Transverse colon (tissue), 4 donors: ENCODE results near the gene HAND2. TPM values are rescaled to one million over a fixed set of nuclear protein-coding genes. Genes with fewer than 3 reads are reported as not detected.

Experiments used
- DNase-seq: peaks from one replicate; pipeline ENCODE4 v3.0.0-alpha.2; 2019
- H3K27ac ChIP-seq, 4 donors: fragments of 200-600 bp; sonication (generic); 2 replicates each; pipeline ENCODE4 v1.5.1; 2016 to 2018; ENCODE audit warnings: inconsistent platforms in 4 of 4
- H3K27me3 ChIP-seq: fragments of 200-600 bp; sonication (generic); 2 replicates; pipeline ENCODE4 v1.5.1; 2017; ENCODE audit warnings: inconsistent platforms
- H3K36me3 ChIP-seq, 4 donors: fragments of 200-600 bp; sonication (generic); 2 replicates each; pipeline ENCODE4 v1.5.1; 2017 to 2019; ENCODE audit warnings: inconsistent platforms in 4 of 4
- H3K4me1 ChIP-seq, 4 donors: fragments of 200-600 bp; sonication (generic); 2 replicates each; pipeline ENCODE4 v1.5.1; 2017 to 2020; ENCODE audit warnings: inconsistent platforms in 4 of 4
- H3K4me3 ChIP-seq, 4 donors: fragments of 200-600 bp; sonication (generic); 1 replicate in 1 of 4; 2 replicates in 3 of 4; pipeline versions ENCODE4 v1.5.1 to v1.6.1; 2017 to 2019; ENCODE audit warnings: inconsistent platforms in 4 of 4
- H3K9me3 ChIP-seq, 2 donors: fragments of 200-600 bp; sonication (generic); 2 replicates each; pipeline ENCODE4 v1.5.1; 2017 to 2019; ENCODE audit warnings: inconsistent platforms in 2 of 2
- EP300 ChIP-seq: sonication (generic); formaldehyde crosslinking; IDR thresholded peaks from one replicate; pipeline ENCODE4 v1.6.1; 2017; ENCODE audit warnings: antibody characterized with exemption, low read depth
- POLR2A ChIP-seq: fragments of 450-650 bp; IDR thresholded peaks from one replicate; pipeline ENCODE4 v1.6.1; 2016; ENCODE audit warnings: antibody characterized with exemption, mild to moderate bottlenecking, moderate library complexity
- POLR2AphosphoS5 ChIP-seq, 3 donors: sonication (generic); formaldehyde crosslinking; IDR thresholded peaks; one replicate each; pipeline ENCODE4 v1.6.1; 2016; ENCODE audit warnings: antibody characterized with exemption in 3 of 3
- WGBS, 2 donors: methylation state at CpG; one replicate each; pipeline ENCODE4 v1.1.5; 2018; ENCODE audit warnings: low coverage in 1 of 2; 5-methylcytosine and 5-hydroxymethylcytosine counted together
- in situ Hi-C, 4 donors: fragments of 200-750 bp; cut with MboI; loops; one replicate each; pipeline versions ENCODE4 v1.15.0 to v1.15.1; 2017; ENCODE audit warnings: low sequenced_read_pairs in 3 of 4, low pct_ligation_motif_present in 1 of 4, low pct_unique_long_range_greater_than_20kb in 1 of 4
- intact Hi-C: fragments of 100-400 bp; cut with DNase I; formaldehyde crosslinking; loops from one replicate; pipeline ENCODE4 v1.15.1; 2023; ENCODE audit warnings: low total_unique reads
- total RNA-seq, 4 donors: library from RNA; depleted of rRNA; stranded (reverse); fragments of >200 nt; gene quantifications; one replicate each; pipeline ENCODE4 v1.1.0, GENCODE V29; 2016
- TF ChIP-seq, protein P1 (sequence below), 5 experiments: fragments of 200-600 bp in 3 of 5; fragments of 450-650 bp in 2 of 5; sonication (generic) in 3 of 5; IDR thresholded peaks; 1 replicate in 2 of 5; 2 replicates in 3 of 5; pipeline ENCODE4 v1.5.1; 2016 to 2017; ENCODE audit warnings: antibody characterized with exemption in 5 of 5, inconsistent platforms in 3 of 5, mild to moderate bottlenecking in 2 of 5, moderate library complexity in 1 of 5

Gene HAND2
- total RNA-seq, 4 donors from 2014 or later, result 24.6 to 87.6 (median 40.9) TPM

DNA sequence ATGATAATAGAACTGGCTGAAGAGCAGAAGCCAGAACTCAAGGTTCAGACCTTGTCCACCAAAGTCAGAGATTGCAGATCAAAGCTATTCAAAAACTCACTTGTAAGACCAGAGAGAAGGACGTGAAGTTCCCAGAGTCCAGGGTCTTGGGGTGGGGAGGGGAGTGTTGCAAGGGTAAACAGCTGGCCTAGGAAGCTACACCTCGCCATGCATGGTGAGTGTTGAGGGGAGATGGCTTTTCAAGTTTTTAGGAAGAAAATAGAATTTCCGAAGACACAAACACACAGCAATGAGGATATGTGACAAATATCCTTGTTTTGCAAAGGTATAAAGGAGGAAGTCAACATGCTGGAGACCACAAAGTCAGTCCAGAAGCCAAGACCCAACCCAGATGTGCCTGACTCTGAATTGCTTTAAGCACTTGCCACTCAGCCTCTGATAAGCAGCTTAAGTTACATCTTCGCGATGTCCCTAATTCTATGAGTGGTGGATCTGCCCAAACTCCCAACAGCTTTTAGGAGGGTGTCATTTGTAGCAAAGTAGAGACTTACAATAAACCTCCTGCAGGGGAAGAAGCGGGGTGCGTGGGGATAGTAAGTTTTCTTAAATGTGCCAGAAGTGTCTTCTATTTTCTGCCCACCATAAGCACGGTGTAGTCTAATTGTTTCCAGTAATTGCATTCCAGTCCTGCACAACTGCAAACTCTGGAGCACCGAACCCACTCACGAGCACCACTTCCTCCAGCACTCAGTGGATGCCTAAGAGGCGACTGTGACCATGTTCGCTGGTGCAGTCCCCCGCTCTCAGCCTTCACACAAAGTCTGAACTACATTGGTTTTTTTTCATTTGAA, 26.5 kb downstream of the HAND2 start:
- Histone ChIP-seq H3K4me3 (no peak overlapping the region), H3K4me1 (peaks cover 1 to 14% (median 3%) of the 10 kb centered on the region in 4 donors), H3K27ac (no peak overlapping the region), H3K9me3 (no peaks in the 10 kb centered on the region), H3K36me3 (no peaks in the 10 kb centered on the region), H3K27me3 (peaks cover 86% of the 10 kb centered on the region)
- TF ChIP-seq, protein P1, sequence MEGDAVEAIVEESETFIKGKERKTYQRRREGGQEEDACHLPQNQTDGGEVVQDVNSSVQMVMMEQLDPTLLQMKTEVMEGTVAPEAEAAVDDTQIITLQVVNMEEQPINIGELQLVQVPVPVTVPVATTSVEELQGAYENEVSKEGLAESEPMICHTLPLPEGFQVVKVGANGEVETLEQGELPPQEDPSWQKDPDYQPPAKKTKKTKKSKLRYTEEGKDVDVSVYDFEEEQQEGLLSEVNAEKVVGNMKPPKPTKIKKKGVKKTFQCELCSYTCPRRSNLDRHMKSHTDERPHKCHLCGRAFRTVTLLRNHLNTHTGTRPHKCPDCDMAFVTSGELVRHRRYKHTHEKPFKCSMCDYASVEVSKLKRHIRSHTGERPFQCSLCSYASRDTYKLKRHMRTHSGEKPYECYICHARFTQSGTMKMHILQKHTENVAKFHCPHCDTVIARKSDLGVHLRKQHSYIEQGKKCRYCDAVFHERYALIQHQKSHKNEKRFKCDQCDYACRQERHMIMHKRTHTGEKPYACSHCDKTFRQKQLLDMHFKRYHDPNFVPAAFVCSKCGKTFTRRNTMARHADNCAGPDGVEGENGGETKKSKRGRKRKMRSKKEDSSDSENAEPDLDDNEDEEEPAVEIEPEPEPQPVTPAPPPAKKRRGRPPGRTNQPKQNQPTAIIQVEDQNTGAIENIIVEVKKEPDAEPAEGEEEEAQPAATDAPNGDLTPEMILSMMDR (IDR thresholded peaks at IDR 0.05), result no peak
- TF ChIP-seq POLR2AphosphoS5 (IDR thresholded peaks at IDR 0.05), result no peak
- TF ChIP-seq POLR2A, result no peak
- WGBS, 2 donors, result 71 to 72% methylated on average over 8 to 13 of the region's 13 CpGs
- intact Hi-C loops, result no loop called here
- in situ Hi-C loops, result loop anchor here (10.0 to 25.0 kb wide), 3 partner anchors 251 to 659 kb away; no protein-coding TSS in a partner anchor
- DNase-seq, result no peak

GRCh38 chr4:173502282-173502681, 27.7 kb downstream of the HAND2 start:
- Histone ChIP-seq H3K27me3 (peaks cover 74% of the 10 kb centered on the region), H3K27ac (no peak overlapping the region), H3K4me1 (peaks cover 0 to 12% (median 3%) of the 10 kb centered on the region in 4 donors), H3K4me3 (no peak overlapping the region), H3K9me3 (no peaks in the 10 kb centered on the region), H3K36me3 (no peaks in the 10 kb centered on the region)
- TF ChIP-seq EP300, result no peak
- TF ChIP-seq, protein P1 (IDR thresholded peaks at IDR 0.05), result no peak
- in situ Hi-C loops (loop anchor here (10.0 to 25.0 kb wide), 3 partner anchors 253 to 660 kb away; no protein-coding TSS in a partner anchor), intact Hi-C loops (no loop called here)
- WGBS, 2 donors, result 18 to 37% methylated on average over 2 to 5 of the region's 5 CpGs
- DNase-seq, result no peak

DNA sequence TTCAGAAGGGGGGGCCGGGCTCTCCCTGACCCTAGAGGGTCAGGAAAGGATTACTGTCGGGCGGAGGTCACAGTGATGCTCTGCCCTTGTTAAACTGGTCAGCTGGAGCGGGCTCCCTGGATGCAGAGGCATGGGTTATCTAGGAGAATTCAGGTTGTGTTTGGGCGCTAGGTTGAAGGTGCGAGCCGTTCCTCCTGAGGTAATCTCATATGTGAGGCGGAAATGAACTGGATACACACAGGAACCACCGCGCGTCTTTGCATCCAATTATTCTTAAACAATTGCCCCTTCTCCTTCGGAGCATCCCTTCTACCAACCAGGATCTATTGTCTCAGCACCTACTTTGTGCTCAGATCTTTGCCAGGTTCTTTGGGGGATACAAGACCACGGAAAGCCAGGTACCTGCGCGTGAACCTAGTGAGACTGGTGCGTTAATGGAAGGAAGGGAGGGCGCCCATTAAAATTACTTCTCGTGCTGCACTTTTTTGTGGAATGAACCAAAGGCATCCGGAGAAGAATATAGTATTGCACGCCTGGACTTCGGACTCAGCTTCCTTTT, 28.4 kb downstream of the HAND2 start:
- WGBS, 2 donors, result 46 to 63% methylated on average over 4 to 21 of the region's 21 CpGs
- intact Hi-C loops, result no loop called here

More for the DNA sequence above, 28.4 kb downstream of the HAND2 start:
- H3K27me3 ChIP-seq, result peaks cover 69% of the 10 kb centered on the region
- DNase-seq, result no peak
- no peaks in the 10 kb centered on the region for H3K9me3 ChIP-seq
- TF ChIP-seq EP300 (no peak), POLR2AphosphoS5 (IDR thresholded peaks at IDR 0.05) (no peak), POLR2A (no peak)
- TF ChIP-seq, protein P1 (IDR thresholded peaks at IDR 0.05), result no peak
- in situ Hi-C loops, result loop anchor here (10.0 to 25.0 kb wide), 3 partner anchors 253 to 661 kb away; no protein-coding TSS in a partner anchor
- H3K4me3 ChIP-seq, result no peak overlapping the region
- no peak overlapping the region for H3K27ac ChIP-seq
- no peaks in the 10 kb centered on the region for H3K36me3 ChIP-seq
- peaks cover 0 to 10% (median 3%) of the 10 kb centered on the region in 4 donors for H3K4me1 ChIP-seq
